Measurements from ENCODE around the gene MT1E.
"Not testable (repeated sequence)": the region's sequence is repeated elsewhere in the genome, so short reads cannot be mapped to it uniquely, and the experiment has no call there.

MT1E gene

DNA sequence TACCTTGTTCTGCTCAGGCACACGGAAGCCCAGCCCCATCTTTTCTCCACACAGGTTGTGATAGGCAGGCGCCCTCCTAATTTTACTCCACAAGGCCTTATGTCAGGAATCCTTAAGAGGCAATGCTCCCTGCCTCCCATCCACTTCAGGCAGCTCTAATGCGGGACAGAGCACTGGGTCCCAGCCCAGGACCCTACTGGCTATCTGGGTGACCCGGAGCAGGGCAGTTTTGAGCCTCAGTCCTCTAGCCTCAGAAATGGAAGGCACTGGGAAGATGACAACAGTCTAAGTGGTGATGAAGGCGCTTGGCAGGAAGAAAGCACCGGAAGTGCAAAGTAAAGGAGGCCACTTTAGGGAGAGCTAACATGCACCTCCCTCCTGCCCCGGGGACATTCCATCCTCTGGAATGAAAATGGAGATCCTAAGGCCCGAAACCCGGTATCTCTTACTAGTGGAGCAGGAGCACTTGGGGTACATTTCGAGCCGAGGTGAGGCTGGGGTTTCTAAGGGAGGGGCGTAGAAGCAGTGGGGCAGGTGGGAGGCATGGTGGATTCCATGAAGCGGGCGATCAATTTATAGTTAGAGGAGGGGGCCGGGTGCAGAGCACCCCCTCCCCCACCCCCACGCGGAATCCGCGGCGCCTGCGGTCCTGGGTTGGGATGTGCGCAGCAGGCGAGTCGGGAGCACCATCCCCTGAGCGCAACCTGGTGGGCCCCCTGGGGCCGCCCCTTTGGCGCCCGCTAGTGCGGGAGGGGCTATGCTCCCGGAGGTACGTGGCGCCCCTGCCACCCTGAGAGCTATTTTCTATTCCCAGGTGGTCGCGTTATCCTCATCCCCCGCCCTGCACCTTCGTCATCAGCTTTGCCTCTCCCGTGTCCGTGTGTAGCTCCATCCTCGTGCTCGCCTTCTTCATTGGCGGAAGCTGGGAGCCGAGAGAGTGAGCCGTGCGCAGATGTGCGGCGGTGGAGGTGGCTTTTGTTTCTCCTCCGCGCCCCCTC, 37.1 kb downstream of the MT1E start:
- Histone ChIP-seq H3K36me3 (no peaks in the 10 kb centered on the region), H3K4me1 (ENCODE audit: control insufficient read depth in 1 of 2, insufficient read depth in 1 of 2, low read depth in 1 of 2, low read length in 1 of 2) (peaks cover 8 to 10% of the 10 kb centered on the region in 2 experiments), H3K27me3 (peaks cover 89% of the 10 kb centered on the region), H3K4me3 (ENCODE audit: low read depth in 1 of 2, low read length in 1 of 2) (no peak overlapping the region), H3K27ac (no peak overlapping the region), H3K9me3 (no peaks in the 10 kb centered on the region)
- TF ChIP-seq CTCF (IDR thresholded peaks at IDR 0.05) = no peak

- no peaks in the 10 kb centered on the region for H3K36me3 ChIP-seq
- TF ChIP-seq CTCF (IDR thresholded peaks at IDR 0.05) = no peak
- H3K27ac ChIP-seq = no peak overlapping the region
- no peak overlapping the region for H3K4me3 ChIP-seq (ENCODE audit: low read depth in 1 of 2, low read length in 1 of 2)
- H3K4me1 ChIP-seq (ENCODE audit: control insufficient read depth in 1 of 2, insufficient read depth in 1 of 2, low read depth in 1 of 2, low read length in 1 of 2) = no peaks in the 10 kb centered on the region
- H3K9me3 ChIP-seq = no peaks in the 10 kb centered on the region
- H3K27me3 ChIP-seq = peaks cover 98% of the 10 kb centered on the region
These were observed 38.9 kb downstream of the MT1E start for GRCh38 chr16:56664506-56664905.

- not testable (repeated sequence) for H3K4me3 ChIP-seq (ENCODE audit: low read depth in 1 of 2, low read length in 1 of 2); H3K4me1 ChIP-seq (ENCODE audit: control insufficient read depth in 1 of 2, insufficient read depth in 1 of 2, low read depth in 1 of 2, low read length in 1 of 2); H3K27ac ChIP-seq; H3K36me3 ChIP-seq; H3K9me3 ChIP-seq
- H3K27me3 ChIP-seq = peaks cover 100% of the 10 kb centered on the region
These were observed 40.0 kb downstream of the MT1E start for GRCh38 chr16:56665286-56666261.

DNA sequence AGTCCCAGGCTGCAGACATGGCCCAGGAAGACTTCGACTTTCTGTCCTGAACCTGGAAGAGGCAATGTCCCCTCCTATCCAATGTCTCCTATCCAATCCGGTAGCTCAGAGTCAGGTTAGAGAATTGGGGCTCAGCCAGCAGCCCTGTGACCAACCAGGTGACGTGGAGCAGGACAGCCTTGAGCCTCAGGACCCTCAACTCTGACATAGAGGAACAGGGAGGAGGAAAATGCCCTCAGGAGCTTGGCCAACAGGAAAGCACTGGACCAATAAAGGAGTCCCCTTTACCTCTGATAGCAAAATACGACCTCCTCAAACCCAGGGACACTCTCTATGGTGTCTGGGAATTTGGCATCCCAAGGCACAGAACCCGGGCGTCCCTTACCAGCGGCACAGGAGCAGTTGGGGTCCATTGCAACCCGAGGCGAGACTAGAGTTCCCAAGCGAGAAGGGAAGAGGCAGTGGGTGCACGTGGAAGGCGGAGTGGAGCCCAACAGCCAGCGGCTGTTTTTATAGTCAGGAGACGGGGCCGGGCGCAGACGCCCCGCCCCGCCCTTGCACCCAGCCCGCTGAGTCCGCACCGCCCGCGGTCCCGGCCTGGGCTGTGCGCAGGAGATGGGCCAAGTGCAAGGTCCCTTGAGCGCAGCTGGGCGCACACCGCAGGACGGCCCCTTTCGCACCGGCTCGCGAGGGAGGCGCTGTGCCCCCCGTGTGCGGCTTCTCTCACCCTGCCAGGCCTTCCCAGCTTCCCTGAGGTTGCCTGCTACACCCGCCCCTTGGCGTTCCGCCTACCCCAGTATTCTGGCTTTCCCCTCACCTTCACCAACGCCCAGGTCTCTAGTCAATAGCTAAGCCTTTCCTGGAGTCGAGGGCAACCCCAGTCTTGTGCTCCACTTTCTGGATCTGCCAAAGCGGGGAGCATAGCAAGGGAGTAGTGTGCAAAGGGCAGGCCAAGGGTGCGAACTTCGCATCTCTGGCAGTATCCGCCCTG, 42.3 kb downstream of the MT1E start, which contains the start of gene MT1G:
Gene MT1G (minus strand): TSS at position 485 of the 991 bp plus-strand sequence. CDS start 72 bp downstream, at position 413.
- H3K27ac ChIP-seq = no peak within 1 kb of the TSS
- H3K4me1 ChIP-seq (ENCODE audit: control insufficient read depth in 1 of 2, insufficient read depth in 1 of 2, low read depth in 1 of 2, low read length in 1 of 2) = no peaks in the 10 kb centered on the region
- H3K9me3 ChIP-seq = no peaks in the 10 kb centered on the region
- no peak within 1 kb of the TSS for H3K4me3 ChIP-seq (ENCODE audit: low read depth in 1 of 2, low read length in 1 of 2)
- peaks cover 100% of the 10 kb centered on the region for H3K27me3 ChIP-seq
- no peak for TF ChIP-seq CTCF (IDR thresholded peaks at IDR 0.05)
- H3K36me3 ChIP-seq = no peaks in the 10 kb centered on the region

- Histone ChIP-seq H3K4me3 (ENCODE audit: low read depth in 1 of 2, low read length in 1 of 2) (no peak within 1 kb of the TSS), H3K27me3 (peaks cover 100% of the 10 kb centered on the region)
These were observed 43.6 kb downstream of the MT1E start, which contains the start of gene MT1H for GRCh38 chr16:56669005-56669839. TSS of gene MT1H (plus strand) at chr16:56669814. CDS start at chr16:56669885, 71 bp downstream.

More at GRCh38 chr16:56669005-56669839, 43.6 kb downstream of the MT1E start, which contains the start of gene MT1H:
- Histone ChIP-seq H3K36me3 (no peaks in the 10 kb centered on the region), H3K4me1 (ENCODE audit: control insufficient read depth in 1 of 2, insufficient read depth in 1 of 2, low read depth in 1 of 2, low read length in 1 of 2) (no peaks in the 10 kb centered on the region), H3K9me3 (no peaks in the 10 kb centered on the region), H3K27ac (no peak within 1 kb of the TSS)
- no peak for TF ChIP-seq CTCF (IDR thresholded peaks at IDR 0.05)

Data from neutrophil (primary cell).